Measurements from ENCODE around the gene SULF2.

SULF2 gene

GRCh38 chr20:47678536-47678935 is 106.7 kb downstream of the SULF2 start:
- no peak overlapping the region for H3K9ac ChIP-seq (ENCODE audit: low read length in 5 of 5)
- H3K36me3 ChIP-seq (ENCODE audit: control insufficient read depth in 5 of 5, insufficient read depth in 5 of 5, low read length in 5 of 5): peaks cover 0 to 25% (median 8%) of the 10 kb centered on the region in 5 donors
- H3K9me3 ChIP-seq (ENCODE audit: control insufficient read depth in 5 of 5, low read length in 5 of 5): no peaks in the 10 kb centered on the region
- H3K4me3 ChIP-seq (ENCODE audit: low read depth in 1 of 5, low read length in 5 of 5): no peak overlapping the region
- peaks cover 5 to 18% (median 12%) of the 10 kb centered on the region in 5 donors for H3K4me1 ChIP-seq (ENCODE audit: control insufficient read depth in 5 of 5, insufficient read depth in 5 of 5, low read length in 5 of 5)
- H3K27ac ChIP-seq (ENCODE audit: low read depth, low read length): no peak overlapping the region
- H3K27me3 ChIP-seq (ENCODE audit: control insufficient read depth in 5 of 5, insufficient read depth in 4 of 5, low read length in 5 of 5): no peaks in the 10 kb centered on the region

DNA sequence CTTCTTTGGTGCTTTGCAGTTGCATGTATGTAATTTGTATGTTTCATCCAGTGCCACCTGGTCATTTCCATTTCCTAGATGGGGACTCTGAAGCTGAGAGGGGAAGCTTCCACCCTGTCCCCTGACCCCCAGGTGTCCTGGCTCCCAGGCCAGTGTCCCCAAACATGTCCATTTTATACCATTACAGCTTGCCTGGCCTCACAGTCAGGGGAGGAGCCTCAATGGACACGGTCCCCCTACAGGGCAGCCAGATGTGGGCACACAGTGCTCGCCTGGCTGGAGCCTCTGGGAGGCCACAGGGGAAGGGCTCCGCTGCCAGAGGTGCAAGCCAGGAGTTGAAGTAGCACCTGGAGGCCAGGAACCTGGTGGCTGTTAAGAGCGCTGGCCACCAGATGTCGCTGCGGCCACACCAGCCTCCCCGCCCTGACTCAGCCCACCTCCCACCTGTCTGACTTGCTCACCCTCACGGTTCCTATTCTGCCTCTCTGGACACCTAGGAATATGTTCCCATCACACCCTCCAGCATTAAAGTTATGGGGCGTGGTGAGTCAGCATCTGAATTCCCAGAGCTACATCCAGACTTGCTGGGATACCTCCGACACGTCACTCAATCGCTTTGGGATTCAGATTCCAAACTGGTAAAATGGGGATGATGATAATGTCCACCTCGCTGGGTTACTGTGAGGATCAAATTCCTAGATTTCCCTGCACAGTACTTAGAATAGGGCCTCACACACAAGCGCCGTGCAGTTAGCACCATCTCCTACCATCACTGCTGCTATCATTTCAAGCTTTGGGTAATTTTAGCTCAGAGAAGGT is 107.4 kb downstream of the SULF2 start:
- Histone ChIP-seq H3K27me3 (ENCODE audit: control insufficient read depth in 5 of 5, insufficient read depth in 4 of 5, low read length in 5 of 5) (peaks cover 0 to 2% (median 0%) of the 10 kb centered on the region in 5 donors), H3K4me1 (ENCODE audit: control insufficient read depth in 5 of 5, insufficient read depth in 5 of 5, low read length in 5 of 5) (peaks cover 5 to 17% (median 12%) of the 10 kb centered on the region in 5 donors), H3K9ac (ENCODE audit: low read length in 5 of 5) (no peak overlapping the region), H3K9me3 (ENCODE audit: control insufficient read depth in 5 of 5, low read length in 5 of 5) (no peaks in the 10 kb centered on the region), H3K4me3 (ENCODE audit: low read depth in 1 of 5, low read length in 5 of 5) (no peak overlapping the region), H3K36me3 (ENCODE audit: control insufficient read depth in 5 of 5, insufficient read depth in 5 of 5, low read length in 5 of 5) (peaks cover 0 to 27% (median 13%) of the 10 kb centered on the region in 5 donors), H3K27ac (ENCODE audit: low read depth, low read length) (no peak overlapping the region)

DNA sequence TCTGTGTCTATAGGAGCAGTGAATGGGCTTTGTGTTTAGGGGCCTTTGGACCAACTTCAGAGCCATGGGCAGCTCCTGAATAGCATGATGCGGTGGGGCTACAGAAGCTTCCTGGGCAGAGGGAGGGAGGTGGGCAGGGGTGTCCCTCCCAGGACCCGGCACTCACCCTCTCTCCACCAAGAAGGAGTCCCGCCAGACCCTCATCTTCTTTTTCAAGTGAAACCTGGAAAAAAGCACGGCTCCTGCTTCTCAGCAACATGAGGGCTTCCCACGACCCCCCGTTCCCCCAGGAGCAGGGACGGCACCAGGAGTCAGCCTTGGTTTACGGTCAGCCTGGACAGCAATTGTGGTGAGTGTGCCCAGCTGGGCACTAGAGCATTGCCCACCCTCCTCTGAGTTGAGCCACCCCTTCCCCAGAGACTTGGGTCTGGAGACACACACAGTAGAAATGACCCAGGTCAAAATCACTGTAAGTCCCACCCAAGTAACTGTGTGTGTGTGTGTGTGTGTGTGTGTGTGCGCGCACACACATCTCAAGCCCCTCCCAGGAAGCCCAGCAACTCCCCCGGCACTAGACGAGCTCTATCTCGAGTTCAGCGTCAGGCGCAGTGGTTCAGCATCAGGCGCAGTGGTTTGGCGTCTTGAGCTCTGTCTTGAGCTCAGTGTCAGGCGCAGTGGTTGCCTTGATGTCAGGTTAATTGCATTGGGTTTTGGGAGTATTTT is 108.2 kb downstream of the SULF2 start:
- Histone ChIP-seq H3K27ac (ENCODE audit: low read depth, low read length) (no peak overlapping the region), H3K9me3 (ENCODE audit: control insufficient read depth in 5 of 5, low read length in 5 of 5) (no peaks in the 10 kb centered on the region), H3K9ac (ENCODE audit: low read length in 5 of 5) (no peak overlapping the region), H3K36me3 (ENCODE audit: control insufficient read depth in 5 of 5, insufficient read depth in 5 of 5, low read length in 5 of 5) (peaks cover 0 to 32% (median 14%) of the 10 kb centered on the region in 5 donors), H3K4me1 (ENCODE audit: control insufficient read depth in 5 of 5, insufficient read depth in 5 of 5, low read length in 5 of 5) (peaks cover 2 to 9% (median 4%) of the 10 kb centered on the region in 5 donors), H3K4me3 (ENCODE audit: low read depth in 1 of 5, low read length in 5 of 5) (no peak overlapping the region), H3K27me3 (ENCODE audit: control insufficient read depth in 5 of 5, insufficient read depth in 4 of 5, low read length in 5 of 5) (peaks cover 0 to 4% (median 0%) of the 10 kb centered on the region in 5 donors)

DNA sequence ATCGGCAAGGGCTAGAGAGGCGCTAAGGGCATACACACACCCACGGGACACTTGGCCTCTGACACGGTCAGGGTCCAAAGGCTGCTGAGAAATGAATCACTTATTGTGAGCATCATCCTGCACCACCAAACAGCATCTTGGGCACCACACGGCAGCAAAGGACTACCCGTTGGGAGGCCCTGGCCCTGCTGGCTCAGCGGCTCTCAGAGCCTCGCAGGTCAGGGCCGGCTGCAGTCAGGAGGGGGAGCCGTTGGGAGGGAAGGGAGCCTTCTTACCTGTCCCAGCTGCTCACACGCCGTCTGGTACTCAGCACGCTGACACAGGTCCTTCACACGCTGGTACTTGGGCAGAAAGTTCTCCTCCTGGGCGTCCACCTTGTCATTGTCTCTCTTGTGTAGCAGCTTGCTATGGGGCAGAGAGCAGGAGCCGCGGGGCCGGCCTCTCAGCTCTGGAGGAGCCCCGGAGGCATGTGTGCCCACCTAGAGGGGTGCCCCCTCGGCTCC is 109.0 kb downstream of the SULF2 start:
- no peaks in the 10 kb centered on the region for H3K9me3 ChIP-seq (ENCODE audit: control insufficient read depth in 5 of 5, low read length in 5 of 5)
- H3K36me3 ChIP-seq (ENCODE audit: control insufficient read depth in 5 of 5, insufficient read depth in 5 of 5, low read length in 5 of 5): peaks cover 0 to 35% (median 15%) of the 10 kb centered on the region in 5 donors
- H3K27me3 ChIP-seq (ENCODE audit: control insufficient read depth in 5 of 5, insufficient read depth in 4 of 5, low read length in 5 of 5): peaks cover 0 to 4% (median 0%) of the 10 kb centered on the region in 5 donors
- no peak overlapping the region for H3K9ac ChIP-seq (ENCODE audit: low read length in 5 of 5)
- H3K27ac ChIP-seq (ENCODE audit: low read depth, low read length): no peak overlapping the region
- no peak overlapping the region for H3K4me3 ChIP-seq (ENCODE audit: low read depth in 1 of 5, low read length in 5 of 5)
- peaks cover 0 to 3% (median 0%) of the 10 kb centered on the region in 5 donors for H3K4me1 ChIP-seq (ENCODE audit: control insufficient read depth in 5 of 5, insufficient read depth in 5 of 5, low read length in 5 of 5)

GRCh38 chr20:47675190-47676142 is 109.8 kb downstream of the SULF2 start:
- H3K4me1 ChIP-seq (ENCODE audit: control insufficient read depth in 5 of 5, insufficient read depth in 5 of 5, low read length in 5 of 5): peaks cover 0 to 3% (median 0%) of the 10 kb centered on the region in 5 donors
- peaks cover 0 to 35% (median 10%) of the 10 kb centered on the region in 5 donors for H3K36me3 ChIP-seq (ENCODE audit: control insufficient read depth in 5 of 5, insufficient read depth in 5 of 5, low read length in 5 of 5)
- H3K4me3 ChIP-seq (ENCODE audit: low read depth in 1 of 5, low read length in 5 of 5): no peak overlapping the region
- no peak overlapping the region for H3K27ac ChIP-seq (ENCODE audit: low read depth, low read length)
- H3K27me3 ChIP-seq (ENCODE audit: control insufficient read depth in 5 of 5, insufficient read depth in 4 of 5, low read length in 5 of 5): peaks cover 0 to 4% (median 0%) of the 10 kb centered on the region in 5 donors
- no peak overlapping the region for H3K9ac ChIP-seq (ENCODE audit: low read length in 5 of 5)
- H3K9me3 ChIP-seq (ENCODE audit: control insufficient read depth in 5 of 5, low read length in 5 of 5): no peaks in the 10 kb centered on the region

- Histone ChIP-seq H3K9me3 (ENCODE audit: control insufficient read depth in 5 of 5, low read length in 5 of 5) (no peaks in the 10 kb centered on the region), H3K27ac (ENCODE audit: low read depth, low read length) (no peak overlapping the region), H3K9ac (ENCODE audit: low read length in 5 of 5) (no peak overlapping the region), H3K36me3 (ENCODE audit: control insufficient read depth in 5 of 5, insufficient read depth in 5 of 5, low read length in 5 of 5) (peaks cover 0 to 35% (median 10%) of the 10 kb centered on the region in 5 donors), H3K4me3 (ENCODE audit: low read depth in 1 of 5, low read length in 5 of 5) (no peak overlapping the region), H3K27me3 (ENCODE audit: control insufficient read depth in 5 of 5, insufficient read depth in 4 of 5, low read length in 5 of 5) (peaks cover 0 to 4% (median 0%) of the 10 kb centered on the region in 5 donors), H3K4me1 (ENCODE audit: control insufficient read depth in 5 of 5, insufficient read depth in 5 of 5, low read length in 5 of 5) (peaks cover 0 to 3% (median 0%) of the 10 kb centered on the region in 5 donors)
Measured at GRCh38 chr20:47674686-47675085, 110.6 kb downstream of the SULF2 start.

DNA sequence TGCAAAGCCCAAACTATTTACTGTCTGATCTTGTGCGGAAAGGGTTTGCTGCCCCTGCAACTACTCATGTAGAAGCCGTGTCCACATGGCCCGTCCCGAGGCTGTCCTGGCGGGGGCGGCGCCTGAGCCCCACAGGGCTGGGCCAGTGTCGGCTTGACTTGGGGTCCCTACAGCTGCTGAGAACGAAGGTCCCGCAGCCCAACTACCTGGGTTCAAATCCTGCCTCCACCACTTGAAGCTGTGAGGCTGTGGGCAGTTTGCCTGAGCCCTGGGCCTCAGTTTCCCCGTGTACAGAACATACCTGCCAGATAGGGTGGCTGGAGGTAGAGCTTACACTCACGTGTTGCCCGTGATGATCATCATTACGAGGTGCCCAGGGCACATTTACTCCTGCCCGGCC is 111.1 kb downstream of the SULF2 start:
- H3K4me1 ChIP-seq (ENCODE audit: control insufficient read depth in 5 of 5, insufficient read depth in 5 of 5, low read length in 5 of 5): peaks cover 0 to 3% (median 0%) of the 10 kb centered on the region in 5 donors
- H3K27me3 ChIP-seq (ENCODE audit: control insufficient read depth in 5 of 5, insufficient read depth in 4 of 5, low read length in 5 of 5): peaks cover 0 to 4% (median 0%) of the 10 kb centered on the region in 5 donors
- no peaks in the 10 kb centered on the region for H3K9me3 ChIP-seq (ENCODE audit: control insufficient read depth in 5 of 5, low read length in 5 of 5)
- no peak overlapping the region for H3K27ac ChIP-seq (ENCODE audit: low read depth, low read length)
- no peak overlapping the region for H3K4me3 ChIP-seq (ENCODE audit: low read depth in 1 of 5, low read length in 5 of 5)
- no peak overlapping the region for H3K9ac ChIP-seq (ENCODE audit: low read length in 5 of 5)
- peaks cover 0 to 35% (median 10%) of the 10 kb centered on the region in 5 donors for H3K36me3 ChIP-seq (ENCODE audit: control insufficient read depth in 5 of 5, insufficient read depth in 5 of 5, low read length in 5 of 5)

GRCh38 chr20:47673671-47673955 is 111.7 kb downstream of the SULF2 start:
- no peak overlapping the region for H3K4me3 ChIP-seq (ENCODE audit: low read depth in 1 of 5, low read length in 5 of 5)
- H3K9me3 ChIP-seq (ENCODE audit: control insufficient read depth in 5 of 5, low read length in 5 of 5): no peaks in the 10 kb centered on the region
- H3K36me3 ChIP-seq (ENCODE audit: control insufficient read depth in 5 of 5, insufficient read depth in 5 of 5, low read length in 5 of 5): peaks cover 0 to 35% (median 10%) of the 10 kb centered on the region in 5 donors
- H3K9ac ChIP-seq (ENCODE audit: low read length in 5 of 5): no peak overlapping the region
- no peak overlapping the region for H3K27ac ChIP-seq (ENCODE audit: low read depth, low read length)
- H3K27me3 ChIP-seq (ENCODE audit: control insufficient read depth in 5 of 5, insufficient read depth in 4 of 5, low read length in 5 of 5): peaks cover 0 to 4% (median 0%) of the 10 kb centered on the region in 5 donors
- peaks cover 0 to 3% (median 0%) of the 10 kb centered on the region in 5 donors for H3K4me1 ChIP-seq (ENCODE audit: control insufficient read depth in 5 of 5, insufficient read depth in 5 of 5, low read length in 5 of 5)

DNA sequence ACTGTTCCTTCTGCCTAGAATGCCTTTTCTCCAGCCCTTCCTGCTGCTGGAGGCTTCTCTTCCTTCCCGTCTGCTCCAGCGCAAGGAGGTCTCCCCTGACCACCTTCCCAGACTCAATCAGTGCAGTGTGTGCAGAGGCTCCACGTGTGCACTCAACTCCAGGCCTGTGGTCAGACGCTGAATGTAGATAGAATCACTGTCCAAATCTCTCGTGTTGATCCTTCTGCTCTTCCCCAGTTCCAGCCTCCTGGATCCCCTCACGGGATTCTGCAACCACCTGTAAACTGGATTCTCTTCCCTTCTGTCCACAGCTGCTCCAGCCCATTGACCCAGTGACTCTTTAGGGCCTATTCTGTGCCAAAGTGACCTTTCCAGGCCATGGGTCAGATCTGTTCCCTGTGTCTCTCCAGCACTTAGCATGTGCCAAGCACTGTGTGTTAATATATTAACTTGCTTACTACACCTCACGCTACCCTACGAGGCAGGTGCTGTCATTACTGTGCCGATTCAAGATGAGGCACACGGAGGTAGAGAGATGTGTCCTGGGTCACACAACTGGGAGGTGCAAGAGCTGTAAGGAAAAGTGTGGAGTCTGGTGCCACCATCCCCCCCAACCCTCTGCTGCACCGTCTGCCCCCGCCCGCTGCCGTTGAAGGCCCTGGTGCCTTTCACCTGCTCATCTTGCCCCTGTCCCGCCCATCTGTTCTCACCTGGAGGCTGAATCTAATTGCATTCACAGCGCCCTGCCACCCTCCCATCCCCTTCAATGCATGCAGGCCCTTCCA is 112.2 kb downstream of the SULF2 start:
- Histone ChIP-seq H3K36me3 (ENCODE audit: control insufficient read depth in 5 of 5, insufficient read depth in 5 of 5, low read length in 5 of 5) (peaks cover 0 to 31% (median 10%) of the 10 kb centered on the region in 5 donors), H3K9ac (ENCODE audit: low read length in 5 of 5) (no peak overlapping the region), H3K4me3 (ENCODE audit: low read depth in 1 of 5, low read length in 5 of 5) (no peak overlapping the region), H3K9me3 (ENCODE audit: control insufficient read depth in 5 of 5, low read length in 5 of 5) (no peaks in the 10 kb centered on the region), H3K27ac (ENCODE audit: low read depth, low read length) (no peak overlapping the region), H3K27me3 (ENCODE audit: control insufficient read depth in 5 of 5, insufficient read depth in 4 of 5, low read length in 5 of 5) (peaks cover 0 to 4% (median 0%) of the 10 kb centered on the region in 5 donors), H3K4me1 (ENCODE audit: control insufficient read depth in 5 of 5, insufficient read depth in 5 of 5, low read length in 5 of 5) (peaks cover 0 to 3% (median 0%) of the 10 kb centered on the region in 5 donors)
